ENCODE data around the gene SCD5. TPM values are rescaled to one million over a fixed set of nuclear protein-coding genes. Genes with fewer than 3 reads are reported as not detected.

The SCD5 gene
- total and polyA plus RNA-seq, 2 of the 13 experiments (the other 11 are each of a cell fraction or from before 2014, with no cell fraction given), result not detected

GRCh38 chr4:82839624-82840023, 41.0 kb upstream of the SCD5 start:
- BruUV-seq (replicated peaks), result no TSS peak
- H3K9ac ChIP-seq (ENCODE audit: insufficient read depth, low read depth, low read length), result no peak overlapping the region
- no peak overlapping the region for H3K4me2 ChIP-seq (ENCODE audit: low read depth, low read length)
- peaks cover 2% of the 10 kb centered on the region for H3K79me2 ChIP-seq (ENCODE audit: insufficient read depth, low read length)
- H3K27ac ChIP-seq (ENCODE audit: extremely low read length, insufficient read depth, low read length), result no peak overlapping the region
- in situ Hi-C loops (cut with HindIII; ENCODE audit: extremely low pct_ligation_motif_present, low pct_unique_long_range_greater_than_20kb) (no loop called here), intact Hi-C loops (cut with micrococcal nuclease; ENCODE audit: unreplicated experiment) (no loop called here)
- CTCF ChIA-PET (ENCODE audit: low intra/inter-chr PET ratio, low total read pairs), result no interaction called here
- TF ChIP-seq GFI1 (CRISPR knock-in tag; IDR thresholded peaks at IDR 0.05; ENCODE audit: borderline replicate concordance), result no peak
- no peak for TF ChIP-seq EHMT2 (IDR thresholded peaks at IDR 0.05; ENCODE audit: borderline replicate concordance, low read depth, low read length)
- TF ChIP-seq, protein P1, sequence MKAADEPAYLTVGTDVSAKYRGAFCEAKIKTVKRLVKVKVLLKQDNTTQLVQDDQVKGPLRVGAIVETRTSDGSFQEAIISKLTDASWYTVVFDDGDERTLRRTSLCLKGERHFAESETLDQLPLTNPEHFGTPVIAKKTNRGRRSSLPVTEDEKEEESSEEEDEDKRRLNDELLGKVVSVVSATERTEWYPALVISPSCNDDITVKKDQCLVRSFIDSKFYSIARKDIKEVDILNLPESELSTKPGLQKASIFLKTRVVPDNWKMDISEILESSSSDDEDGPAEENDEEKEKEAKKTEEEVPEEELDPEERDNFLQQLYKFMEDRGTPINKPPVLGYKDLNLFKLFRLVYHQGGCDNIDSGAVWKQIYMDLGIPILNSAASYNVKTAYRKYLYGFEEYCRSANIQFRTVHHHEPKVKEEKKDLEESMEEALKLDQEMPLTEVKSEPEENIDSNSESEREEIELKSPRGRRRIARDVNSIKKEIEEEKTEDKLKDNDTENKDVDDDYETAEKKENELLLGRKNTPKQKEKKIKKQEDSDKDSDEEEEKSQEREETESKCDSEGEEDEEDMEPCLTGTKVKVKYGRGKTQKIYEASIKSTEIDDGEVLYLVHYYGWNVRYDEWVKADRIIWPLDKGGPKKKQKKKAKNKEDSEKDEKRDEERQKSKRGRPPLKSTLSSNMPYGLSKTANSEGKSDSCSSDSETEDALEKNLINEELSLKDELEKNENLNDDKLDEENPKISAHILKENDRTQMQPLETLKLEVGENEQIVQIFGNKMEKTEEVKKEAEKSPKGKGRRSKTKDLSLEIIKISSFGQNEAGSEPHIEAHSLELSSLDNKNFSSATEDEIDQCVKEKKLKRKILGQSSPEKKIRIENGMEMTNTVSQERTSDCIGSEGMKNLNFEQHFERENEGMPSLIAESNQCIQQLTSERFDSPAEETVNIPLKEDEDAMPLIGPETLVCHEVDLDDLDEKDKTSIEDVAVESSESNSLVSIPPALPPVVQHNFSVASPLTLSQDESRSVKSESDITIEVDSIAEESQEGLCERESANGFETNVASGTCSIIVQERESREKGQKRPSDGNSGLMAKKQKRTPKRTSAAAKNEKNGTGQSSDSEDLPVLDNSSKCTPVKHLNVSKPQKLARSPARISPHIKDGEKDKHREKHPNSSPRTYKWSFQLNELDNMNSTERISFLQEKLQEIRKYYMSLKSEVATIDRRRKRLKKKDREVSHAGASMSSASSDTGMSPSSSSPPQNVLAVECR (CRISPR knock-in tag; IDR thresholded peaks at IDR 0.05; ENCODE audit: borderline replicate concordance), result no peak
- TF ChIP-seq KLF9 (CRISPR knock-in tag; IDR thresholded peaks at IDR 0.05; ENCODE audit: low read depth), result no peak
- no peak for TF ChIP-seq ETV5 (CRISPR knock-in tag; IDR thresholded peaks at IDR 0.05; ENCODE audit: borderline replicate concordance)
- H2AFZ ChIP-seq (ENCODE audit: low read length), result no peak overlapping the region
- H4K20me1 ChIP-seq (ENCODE audit: insufficient read depth, low read length), result 0 out of 2 replicates have a peak, but pooled peaks cover 9% of the 10 kb centered on the region
- DNase-seq (ENCODE audit: low spot score) (no peak), ATAC-seq (no peak), FAIRE-seq (no peak)
- no peak overlapping the region for H3K4me3 ChIP-seq (replicated peaks in 1 of 3; ENCODE audit: insufficient read depth in 1 of 3, low read depth in 2 of 3, low read length in 3 of 3)
- H3K27me3 ChIP-seq (ENCODE audit: control insufficient read depth in 1 of 2, insufficient read depth in 2 of 2, low read length in 2 of 2), result no peaks in the 10 kb centered on the region
- no peaks in the 10 kb centered on the region for H3K4me1 ChIP-seq (ENCODE audit: insufficient read depth, low read length)
- WGBS (ENCODE audit: low lambda C conversion rate), result 88% methylated on average over 1 of the region's 1 CpG
- no peaks in the 10 kb centered on the region for H3K9me3 ChIP-seq (ENCODE audit: low read length)
- POLR2A ChIA-PET, result no interaction called here
- peaks cover 20 to 72% of the 10 kb centered on the region in 2 experiments for H3K36me3 ChIP-seq (replicated peaks in 1 of 2; ENCODE audit: control insufficient read depth in 1 of 2, insufficient read depth in 2 of 2, low read length in 2 of 2)
